Measurements from ENCODE around the gene NPNT.

DNA sequence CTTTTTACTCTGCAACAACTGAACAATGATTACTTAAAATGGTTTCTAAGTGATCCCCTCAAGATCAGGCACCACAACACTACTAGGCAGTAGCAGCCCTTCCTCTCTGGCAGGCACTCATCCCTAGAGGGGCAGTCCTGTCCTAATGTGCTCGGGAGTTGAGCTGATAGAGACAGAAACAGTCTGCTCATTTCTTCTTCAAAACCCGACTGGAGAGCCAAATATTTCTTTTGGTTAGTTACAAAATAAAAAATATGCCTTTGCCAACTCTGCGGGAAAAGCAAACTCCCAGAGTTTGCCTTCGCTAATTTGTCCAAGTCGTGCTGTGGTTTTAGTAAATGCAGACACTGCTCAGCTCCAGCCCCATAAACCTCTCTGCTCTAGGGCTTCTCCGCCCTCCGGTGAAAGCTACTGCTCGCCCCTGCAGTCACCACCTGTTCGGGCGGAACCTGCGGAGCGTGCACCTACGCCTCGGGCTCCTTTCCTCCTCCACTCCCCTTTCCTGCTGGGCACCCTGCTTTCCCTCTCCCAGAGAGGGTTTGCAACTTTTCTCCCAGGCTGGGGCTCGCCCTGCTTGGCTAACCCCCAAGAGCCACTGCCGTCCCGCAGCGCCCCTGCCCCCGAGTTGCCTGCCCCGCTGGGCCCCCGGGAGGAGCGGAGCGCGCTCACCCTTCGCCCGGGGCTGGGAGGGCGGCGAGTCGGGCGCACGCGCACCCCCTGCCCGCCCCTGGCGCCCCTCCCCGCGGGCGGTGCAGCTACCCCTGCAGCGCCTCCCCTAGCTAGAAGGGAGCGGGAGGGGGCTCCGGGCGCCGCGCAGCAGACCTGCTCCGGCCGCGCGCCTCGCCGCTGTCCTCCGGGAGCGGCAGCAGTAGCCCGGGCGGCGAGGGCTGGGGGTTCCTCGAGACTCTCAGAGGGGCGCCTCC is at the start of gene NPNT:
- TF ChIP-seq CTCF (IDR thresholded peaks at IDR 0.05) (no peak), POLR2A (IDR thresholded peaks at IDR 0.05) (peak in 1 of 2 donors; percentile 22), EP300 (IDR thresholded peaks at IDR 0.05) (no peak)

Data from tibial nerve (tissue), 4 donors.